ENCODE data around the gene MOB3A.

MOB3A gene

DNA sequence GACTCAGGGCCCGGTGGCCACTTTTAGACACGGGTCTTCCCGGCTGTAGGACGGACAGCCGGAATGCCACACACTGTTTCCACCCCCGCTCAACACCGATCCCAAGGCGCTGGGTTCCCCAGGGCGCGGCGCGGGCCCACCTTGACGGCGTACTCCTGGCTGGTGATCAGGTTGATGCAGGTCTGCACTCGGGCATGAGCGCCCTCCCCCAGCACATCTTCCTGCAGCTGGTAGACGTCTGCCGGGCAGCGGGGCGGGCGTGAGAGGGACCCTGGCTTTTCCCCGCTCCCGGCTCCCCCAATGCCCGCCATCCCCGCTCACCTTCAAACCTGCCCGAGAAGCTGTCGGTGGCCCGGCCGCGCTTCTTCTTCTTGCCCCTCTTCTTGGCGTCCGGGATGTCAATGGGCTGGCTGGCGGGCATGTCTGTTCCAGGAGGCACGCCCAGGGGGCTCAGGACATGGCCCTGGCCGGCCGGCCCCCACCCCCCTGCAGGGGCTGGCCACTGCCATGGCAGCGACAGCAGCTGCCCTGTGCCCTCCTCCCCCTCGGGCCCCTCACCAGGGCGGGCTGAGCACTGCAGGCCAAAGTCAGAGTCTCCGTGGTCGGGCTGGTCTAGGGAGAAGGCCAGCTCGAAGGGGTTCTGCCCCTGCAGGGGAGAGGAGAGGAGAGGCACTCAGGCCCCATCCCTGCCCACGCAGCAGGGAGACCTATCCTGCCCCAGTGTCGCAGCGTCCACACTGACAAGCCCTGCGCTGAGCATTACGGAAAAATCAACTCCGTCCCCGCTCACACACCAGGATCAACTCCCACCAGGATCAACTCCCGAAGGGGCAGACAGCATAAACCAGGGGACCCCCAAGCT, 49.8 kb downstream of the MOB3A start:
- TF ChIP-seq OSR1 (CRISPR knock-in tag; IDR thresholded peaks at IDR 0.05) (no peak), ZNF8 (CRISPR knock-in tag; IDR thresholded peaks at IDR 0.05) (no peak), PPARA (CRISPR knock-in tag; IDR thresholded peaks at IDR 0.05; ENCODE audit: borderline replicate concordance) (no peak), RARB (CRISPR knock-in tag; IDR thresholded peaks at IDR 0.05) (no peak), BACH2 (CRISPR knock-in tag; IDR thresholded peaks at IDR 0.05; ENCODE audit: borderline replicate concordance) (no peak), ZNF565 (CRISPR knock-in tag; conservative IDR thresholded peaks at IDR 0.05; ENCODE audit: low read depth) (no peak), ESRRG (CRISPR knock-in tag; IDR thresholded peaks at IDR 0.05) (no peak), ZFP30 (CRISPR knock-in tag; IDR thresholded peaks at IDR 0.05) (no peak), ISL1 (CRISPR knock-in tag; IDR thresholded peaks at IDR 0.05) (no peak), ARNTL (CRISPR knock-in tag; IDR thresholded peaks at IDR 0.05; ENCODE audit: borderline replicate concordance, low read depth) (no peak)
- TF ChIP-seq, protein P1, sequence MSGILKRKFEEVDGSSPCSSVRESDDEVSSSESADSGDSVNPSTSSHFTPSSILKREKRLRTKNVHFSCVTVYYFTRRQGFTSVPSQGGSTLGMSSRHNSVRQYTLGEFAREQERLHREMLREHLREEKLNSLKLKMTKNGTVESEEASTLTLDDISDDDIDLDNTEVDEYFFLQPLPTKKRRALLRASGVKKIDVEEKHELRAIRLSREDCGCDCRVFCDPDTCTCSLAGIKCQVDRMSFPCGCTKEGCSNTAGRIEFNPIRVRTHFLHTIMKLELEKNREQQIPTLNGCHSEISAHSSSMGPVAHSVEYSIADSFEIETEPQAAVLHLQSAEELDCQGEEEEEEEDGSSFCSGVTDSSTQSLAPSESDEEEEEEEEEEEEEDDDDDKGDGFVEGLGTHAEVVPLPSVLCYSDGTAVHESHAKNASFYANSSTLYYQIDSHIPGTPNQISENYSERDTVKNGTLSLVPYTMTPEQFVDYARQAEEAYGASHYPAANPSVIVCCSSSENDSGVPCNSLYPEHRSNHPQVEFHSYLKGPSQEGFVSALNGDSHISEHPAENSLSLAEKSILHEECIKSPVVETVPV (CRISPR knock-in tag; IDR thresholded peaks at IDR 0.05) = no peak
- TF ChIP-seq, protein P2, sequence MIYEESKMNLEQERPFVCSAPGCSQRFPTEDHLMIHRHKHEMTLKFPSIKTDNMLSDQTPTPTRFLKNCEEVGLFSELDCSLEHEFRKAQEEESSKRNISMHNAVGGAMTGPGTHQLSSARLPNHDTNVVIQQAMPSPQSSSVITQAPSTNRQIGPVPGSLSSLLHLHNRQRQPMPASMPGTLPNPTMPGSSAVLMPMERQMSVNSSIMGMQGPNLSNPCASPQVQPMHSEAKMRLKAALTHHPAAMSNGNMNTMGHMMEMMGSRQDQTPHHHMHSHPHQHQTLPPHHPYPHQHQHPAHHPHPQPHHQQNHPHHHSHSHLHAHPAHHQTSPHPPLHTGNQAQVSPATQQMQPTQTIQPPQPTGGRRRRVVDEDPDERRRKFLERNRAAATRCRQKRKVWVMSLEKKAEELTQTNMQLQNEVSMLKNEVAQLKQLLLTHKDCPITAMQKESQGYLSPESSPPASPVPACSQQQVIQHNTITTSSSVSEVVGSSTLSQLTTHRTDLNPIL (CRISPR knock-in tag; IDR thresholded peaks at IDR 0.05; ENCODE audit: low read depth) = no peak
- TF ChIP-seq, protein P3, sequence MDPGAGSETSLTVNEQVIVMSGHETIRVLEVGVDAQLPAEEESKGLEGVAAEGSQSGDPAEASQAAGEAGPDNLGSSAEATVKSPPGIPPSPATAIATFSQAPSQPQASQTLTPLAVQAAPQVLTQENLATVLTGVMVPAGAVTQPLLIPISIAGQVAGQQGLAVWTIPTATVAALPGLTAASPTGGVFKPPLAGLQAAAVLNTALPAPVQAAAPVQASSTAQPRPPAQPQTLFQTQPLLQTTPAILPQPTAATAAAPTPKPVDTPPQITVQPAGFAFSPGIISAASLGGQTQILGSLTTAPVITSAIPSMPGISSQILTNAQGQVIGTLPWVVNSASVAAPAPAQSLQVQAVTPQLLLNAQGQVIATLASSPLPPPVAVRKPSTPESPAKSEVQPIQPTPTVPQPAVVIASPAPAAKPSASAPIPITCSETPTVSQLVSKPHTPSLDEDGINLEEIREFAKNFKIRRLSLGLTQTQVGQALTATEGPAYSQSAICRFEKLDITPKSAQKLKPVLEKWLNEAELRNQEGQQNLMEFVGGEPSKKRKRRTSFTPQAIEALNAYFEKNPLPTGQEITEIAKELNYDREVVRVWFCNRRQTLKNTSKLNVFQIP (CRISPR knock-in tag; IDR thresholded peaks at IDR 0.05; ENCODE audit: borderline replicate concordance, low read depth) = no peak
- TF ChIP-seq, protein P4, sequence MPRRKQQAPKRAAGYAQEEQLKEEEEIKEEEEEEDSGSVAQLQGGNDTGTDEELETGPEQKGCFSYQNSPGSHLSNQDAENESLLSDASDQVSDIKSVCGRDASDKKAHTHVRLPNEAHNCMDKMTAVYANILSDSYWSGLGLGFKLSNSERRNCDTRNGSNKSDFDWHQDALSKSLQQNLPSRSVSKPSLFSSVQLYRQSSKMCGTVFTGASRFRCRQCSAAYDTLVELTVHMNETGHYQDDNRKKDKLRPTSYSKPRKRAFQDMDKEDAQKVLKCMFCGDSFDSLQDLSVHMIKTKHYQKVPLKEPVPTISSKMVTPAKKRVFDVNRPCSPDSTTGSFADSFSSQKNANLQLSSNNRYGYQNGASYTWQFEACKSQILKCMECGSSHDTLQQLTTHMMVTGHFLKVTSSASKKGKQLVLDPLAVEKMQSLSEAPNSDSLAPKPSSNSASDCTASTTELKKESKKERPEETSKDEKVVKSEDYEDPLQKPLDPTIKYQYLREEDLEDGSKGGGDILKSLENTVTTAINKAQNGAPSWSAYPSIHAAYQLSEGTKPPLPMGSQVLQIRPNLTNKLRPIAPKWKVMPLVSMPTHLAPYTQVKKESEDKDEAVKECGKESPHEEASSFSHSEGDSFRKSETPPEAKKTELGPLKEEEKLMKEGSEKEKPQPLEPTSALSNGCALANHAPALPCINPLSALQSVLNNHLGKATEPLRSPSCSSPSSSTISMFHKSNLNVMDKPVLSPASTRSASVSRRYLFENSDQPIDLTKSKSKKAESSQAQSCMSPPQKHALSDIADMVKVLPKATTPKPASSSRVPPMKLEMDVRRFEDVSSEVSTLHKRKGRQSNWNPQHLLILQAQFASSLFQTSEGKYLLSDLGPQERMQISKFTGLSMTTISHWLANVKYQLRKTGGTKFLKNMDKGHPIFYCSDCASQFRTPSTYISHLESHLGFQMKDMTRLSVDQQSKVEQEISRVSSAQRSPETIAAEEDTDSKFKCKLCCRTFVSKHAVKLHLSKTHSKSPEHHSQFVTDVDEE (CRISPR knock-in tag; IDR thresholded peaks at IDR 0.05) = no peak
- no peak for ATAC-seq

DNA sequence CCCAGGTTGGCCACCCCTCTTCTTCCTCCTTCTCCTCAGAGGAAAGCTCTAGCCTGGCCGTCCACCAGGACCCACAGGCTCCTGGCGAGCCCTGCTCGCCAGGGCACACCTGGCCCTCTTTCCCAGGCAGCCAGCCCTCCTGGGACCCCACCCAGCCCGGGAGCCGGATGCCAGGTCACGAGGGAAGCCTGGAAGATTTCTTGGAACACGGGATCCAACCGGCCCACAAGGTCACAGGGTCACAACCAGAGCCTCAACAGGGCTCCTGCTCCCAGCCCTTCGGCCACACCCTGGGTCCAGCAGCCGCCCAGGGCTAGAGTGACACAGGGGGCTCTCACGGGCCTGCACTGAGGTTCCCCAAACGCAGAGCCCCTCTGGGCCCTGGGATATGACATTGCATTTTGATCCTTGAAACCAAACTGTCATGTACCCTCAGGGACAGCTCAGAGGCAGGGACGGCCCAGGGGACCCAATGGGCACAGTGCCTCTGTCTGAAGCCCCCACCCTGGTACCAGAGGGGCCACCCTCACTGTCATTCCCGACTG, 50.6 kb downstream of the MOB3A start:
- ATAC-seq = no peak
- no peak for TF ChIP-seq ISL1 (CRISPR knock-in tag; IDR thresholded peaks at IDR 0.05)
- TF ChIP-seq ARNTL (CRISPR knock-in tag; IDR thresholded peaks at IDR 0.05; ENCODE audit: borderline replicate concordance, low read depth) = no peak
- TF ChIP-seq SNAI2 (CRISPR knock-in tag; IDR thresholded peaks at IDR 0.05) = no peak
- TF ChIP-seq ESRRG (CRISPR knock-in tag; IDR thresholded peaks at IDR 0.05) = no peak
- no peak for TF ChIP-seq TCF4 (CRISPR knock-in tag; IDR thresholded peaks at IDR 0.05; ENCODE audit: borderline replicate concordance)
- no peak for TF ChIP-seq ZC3H10 (CRISPR knock-in tag; IDR thresholded peaks at IDR 0.05)
- TF ChIP-seq, protein P3 (CRISPR knock-in tag; IDR thresholded peaks at IDR 0.05; ENCODE audit: borderline replicate concordance, low read depth) = no peak
- TF ChIP-seq RARB (CRISPR knock-in tag; IDR thresholded peaks at IDR 0.05) = no peak
- TF ChIP-seq OSR1 (CRISPR knock-in tag; IDR thresholded peaks at IDR 0.05) = no peak
- TF ChIP-seq, protein P2 (CRISPR knock-in tag; IDR thresholded peaks at IDR 0.05; ENCODE audit: low read depth) = no peak
- TF ChIP-seq, protein P5, sequence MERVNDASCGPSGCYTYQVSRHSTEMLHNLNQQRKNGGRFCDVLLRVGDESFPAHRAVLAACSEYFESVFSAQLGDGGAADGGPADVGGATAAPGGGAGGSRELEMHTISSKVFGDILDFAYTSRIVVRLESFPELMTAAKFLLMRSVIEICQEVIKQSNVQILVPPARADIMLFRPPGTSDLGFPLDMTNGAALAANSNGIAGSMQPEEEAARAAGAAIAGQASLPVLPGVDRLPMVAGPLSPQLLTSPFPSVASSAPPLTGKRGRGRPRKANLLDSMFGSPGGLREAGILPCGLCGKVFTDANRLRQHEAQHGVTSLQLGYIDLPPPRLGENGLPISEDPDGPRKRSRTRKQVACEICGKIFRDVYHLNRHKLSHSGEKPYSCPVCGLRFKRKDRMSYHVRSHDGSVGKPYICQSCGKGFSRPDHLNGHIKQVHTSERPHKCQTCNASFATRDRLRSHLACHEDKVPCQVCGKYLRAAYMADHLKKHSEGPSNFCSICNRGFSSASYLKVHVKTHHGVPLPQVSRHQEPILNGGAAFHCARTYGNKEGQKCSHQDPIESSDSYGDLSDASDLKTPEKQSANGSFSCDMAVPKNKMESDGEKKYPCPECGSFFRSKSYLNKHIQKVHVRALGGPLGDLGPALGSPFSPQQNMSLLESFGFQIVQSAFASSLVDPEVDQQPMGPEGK (CRISPR knock-in tag; IDR thresholded peaks at IDR 0.05; ENCODE audit: borderline replicate concordance) = no peak
- TF ChIP-seq, protein P4 (CRISPR knock-in tag; IDR thresholded peaks at IDR 0.05) = no peak
- TF ChIP-seq BACH2 (CRISPR knock-in tag; IDR thresholded peaks at IDR 0.05; ENCODE audit: borderline replicate concordance) = no peak
- no peak for TF ChIP-seq CSDC2 (CRISPR knock-in tag; IDR thresholded peaks at IDR 0.05)
- TF ChIP-seq PPARA (CRISPR knock-in tag; IDR thresholded peaks at IDR 0.05; ENCODE audit: borderline replicate concordance) = no peak
- TF ChIP-seq ZFP3 (CRISPR knock-in tag; IDR thresholded peaks at IDR 0.05) = no peak
- TF ChIP-seq GLIS3 (CRISPR knock-in tag; IDR thresholded peaks at IDR 0.05) = no peak

Measured in SK-N-SH treated with all-trans-retinoic acid at 6 μM for 48 hours (cell line).